ENCODE measurements around the gene EPS8L1. TPM values are rescaled to one million over a fixed set of nuclear protein-coding genes. Genes with fewer than 3 reads are reported as not detected.

Gene EPS8L1
- 0.07 and 0.96 TPM in 2 replicates for total RNA-seq

DNA sequence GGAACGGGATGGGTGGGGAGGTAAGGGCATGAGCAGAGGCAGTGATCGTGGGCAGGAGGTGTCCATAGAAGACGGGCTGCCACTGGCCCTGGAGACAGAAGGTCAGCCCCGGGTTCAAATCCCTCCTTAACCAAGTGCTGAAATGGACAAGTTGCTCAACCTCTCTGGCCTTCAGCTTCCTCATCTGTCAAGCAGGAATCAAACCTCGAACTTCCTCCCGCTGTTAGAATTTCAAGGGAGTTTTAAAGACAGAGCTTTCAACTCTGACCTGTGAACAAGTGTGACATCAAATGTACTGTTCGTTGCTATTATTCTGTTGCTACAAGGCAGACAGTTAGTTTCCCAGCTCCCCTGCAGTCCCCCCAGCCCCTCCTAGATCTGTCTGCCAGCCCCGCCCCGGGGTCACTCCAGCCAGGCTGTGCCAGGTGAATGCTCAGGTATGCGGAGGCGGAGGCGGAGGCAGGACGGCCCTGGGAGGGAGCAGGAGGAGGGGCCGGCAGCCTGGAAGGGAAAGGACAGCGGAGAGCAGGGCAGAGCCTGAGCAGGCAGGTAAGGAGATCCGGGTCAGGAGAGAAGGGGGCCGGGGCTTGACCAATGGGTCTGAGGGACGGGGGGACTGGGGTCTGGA, at the start of gene EPS8L1:
Gene EPS8L1 (plus strand): TSS at position 499 of the 628 bp plus-strand sequence. CDS start 576 bp downstream, outside the sequence.

DNA sequence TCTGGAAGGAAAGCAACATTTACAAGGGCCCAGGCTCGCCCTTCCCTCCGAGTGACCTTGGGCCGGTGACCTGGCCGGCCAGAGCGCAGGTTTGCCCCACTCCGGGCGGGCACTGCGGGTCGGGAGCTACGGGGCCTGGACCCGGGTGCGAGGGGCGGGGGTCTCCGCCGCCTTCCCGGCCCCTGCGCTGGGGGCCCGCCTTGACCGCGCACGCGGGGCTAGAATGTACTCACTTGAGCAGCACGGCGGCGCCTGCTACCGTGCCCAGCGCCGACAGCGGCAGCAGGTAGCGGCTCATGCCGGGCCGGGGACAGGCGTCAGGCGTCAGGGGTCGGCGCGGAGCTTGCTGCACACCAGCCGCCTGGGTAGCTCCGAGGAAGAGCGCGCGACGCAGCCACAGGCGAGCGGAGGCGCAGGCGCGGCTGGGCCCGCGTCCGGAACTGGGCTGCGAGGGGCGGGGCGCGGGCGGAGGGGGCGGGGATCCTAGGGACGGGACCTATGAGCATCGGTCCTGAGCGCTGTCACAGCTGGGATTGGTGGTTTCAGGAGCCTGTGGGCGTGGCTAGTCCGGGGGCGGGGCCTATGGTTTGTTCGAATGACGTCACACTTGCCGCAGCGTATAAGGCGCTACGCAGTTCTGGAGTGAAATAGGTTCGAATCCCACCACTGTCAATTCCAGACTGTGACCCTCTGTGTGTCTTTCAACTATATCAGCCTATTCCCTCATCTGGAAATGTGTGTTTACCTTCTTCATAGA, 12.8 kb upstream of the EPS8L1 start, which contains the start of gene RDH13:
Gene RDH13 (minus strand): TSS at position 414 of the 757 bp plus-strand sequence. CDS start 116 bp downstream, at position 298.

DNA sequence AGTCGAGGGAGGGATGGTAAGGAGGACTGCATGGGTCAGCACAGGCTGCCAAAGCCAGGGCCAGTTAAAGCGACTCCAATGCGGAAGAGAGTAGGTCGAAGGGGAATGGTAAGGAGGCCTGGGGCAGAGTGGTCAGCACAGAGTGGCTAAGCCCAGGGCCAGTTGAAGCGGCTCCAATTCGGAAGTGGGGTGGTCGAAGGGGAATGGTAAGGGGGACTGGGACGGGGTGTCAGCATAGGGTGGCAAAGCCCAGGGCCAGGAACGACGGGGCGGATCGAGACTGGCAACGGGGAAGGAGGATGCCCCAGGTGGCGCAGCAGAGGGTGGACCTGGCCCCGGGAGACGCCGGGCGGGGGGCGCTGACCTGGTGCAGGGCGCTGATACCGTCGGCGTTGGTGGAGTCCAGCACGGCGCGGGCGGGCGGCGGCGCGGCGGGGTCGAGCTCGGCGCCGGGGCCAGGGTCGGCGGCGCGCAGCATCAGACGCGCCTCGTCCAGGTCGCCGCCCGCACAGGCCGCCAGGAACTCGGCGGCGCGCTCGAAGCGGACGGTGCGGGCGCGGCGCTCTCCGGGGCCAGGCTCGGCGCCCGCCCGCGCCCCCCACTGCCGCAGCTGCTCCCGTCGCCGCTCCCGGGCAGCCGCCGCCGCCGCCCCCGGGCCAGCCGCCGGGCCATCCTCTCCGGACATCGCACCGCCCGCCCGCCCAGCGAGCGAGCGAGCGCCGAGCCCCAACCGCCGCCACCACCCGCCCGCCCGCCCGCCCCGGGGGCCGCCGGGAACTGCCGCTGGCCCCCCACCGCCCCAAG, 41.4 kb downstream of the EPS8L1 start, which contains the start of gene PPP1R12C:
Gene PPP1R12C (minus strand): TSS at position 779 of the 804 bp plus-strand sequence. CDS start 94 bp downstream, at position 685.

Other genes with a start within 250 kb of the EPS8L1 start
- not detected in 2 replicates for gene KIR2DS4, start 243.2 kb upstream of the EPS8L1 start, total RNA-seq
- gene KIR3DL2, start 225.4 kb upstream of the EPS8L1 start, total RNA-seq = not detected in 2 replicates
- not detected in 2 replicates for gene FCAR, start 201.6 kb upstream of the EPS8L1 start, total RNA-seq
- gene NCR1, start 169.7 kb upstream of the EPS8L1 start, total RNA-seq = not detected in 2 replicates
- gene NLRP7, start 128.3 kb upstream of the EPS8L1 start, total RNA-seq = not detected in 2 replicates
- gene NLRP2, start 109.5 kb upstream of the EPS8L1 start, total RNA-seq = 0.20 and 0.23 TPM in 2 replicates
- gene GP6, start 37.6 kb upstream of the EPS8L1 start, total RNA-seq = 0.13 TPM in 1 of 2 replicates, not detected in the other
- 9.5 and 20.0 TPM in 2 replicates for gene RDH13, start 12.7 kb upstream of the EPS8L1 start, total RNA-seq
- 34.5 and 56.5 TPM in 2 replicates for gene PPP1R12C, start 41.8 kb downstream of the EPS8L1 start, total RNA-seq
- 1.1 and 2.4 TPM in 2 replicates for gene TNNT1, start 73.3 kb downstream of the EPS8L1 start, total RNA-seq
- gene TNNI3, start 81.9 kb downstream of the EPS8L1 start, total RNA-seq = not detected in 2 replicates
- 0.07 and 0.10 TPM in 2 replicates for gene DNAAF3, start 90.7 kb downstream of the EPS8L1 start, total RNA-seq
- 0.13 TPM in 1 of 2 replicates, not detected in the other for gene SYT5, start 104.4 kb downstream of the EPS8L1 start, total RNA-seq
- 1.9 and 5.7 TPM in 2 replicates for gene PTPRH, start 133.6 kb downstream of the EPS8L1 start, total RNA-seq
- gene TMEM86B, start 152.9 kb downstream of the EPS8L1 start, total RNA-seq = 2.3 and 2.8 TPM in 2 replicates
- gene PPP6R1, start 183.1 kb downstream of the EPS8L1 start, total RNA-seq = 45.7 and 65.7 TPM in 2 replicates
- 21.6 and 27.4 TPM in 2 replicates for gene HSPBP1, start 204.2 kb downstream of the EPS8L1 start, total RNA-seq
- 10.8 and 10.9 TPM in 2 replicates for gene BRSK1, start 208.1 kb downstream of the EPS8L1 start, total RNA-seq
- not detected in 2 replicates for gene TMEM150B, start 249.5 kb downstream of the EPS8L1 start, total RNA-seq

Data from smooth muscle cell of the pulmonary artery (primary cell).